Smooth muscle cell of the pulmonary artery (primary cell): Measurements from ENCODE around the gene SYT5. TPM values are rescaled to one million over a fixed set of nuclear protein-coding genes. Genes with fewer than 3 reads are reported as not detected.

Experiments used
- total RNA-seq: library from RNA; depleted of rRNA; stranded (reverse); fragments of >200 nt; gene quantifications from 2 replicates; pipeline ENCODE4 v1.2.3, GENCODE V29; 2014

The SYT5 gene
- total RNA-seq: 0.13 TPM in 1 of 2 replicates, not detected in the other

GRCh38 chr19:55179606-55180484 lies at the start of gene SYT5:
SYT5 (minus strand) TSS chr19:55180289; CDS start chr19:55179041, 1,248 bp downstream.

GRCh38 chr19:55228403-55229031 lies 48.4 kb upstream of the SYT5 start, which contains the start of gene TMEM86B:
TMEM86B (minus strand) TSS chr19:55228763; CDS start chr19:55228741, 22 bp downstream.

GRCh38 chr19:55208880-55209692 lies 29.0 kb upstream of the SYT5 start, which contains the start of gene PTPRH:
PTPRH (minus strand) TSS chr19:55209501; CDS start chr19:55209433, 68 bp downstream.

GRCh38 chr19:55166530-55167268 lies 13.4 kb downstream of the SYT5 start, which contains the start of gene DNAAF3:
DNAAF3 (minus strand) TSS chr19:55166613; CDS start chr19:55166413, 200 bp downstream.

GRCh38 chr19:55157064-55157908 lies 22.8 kb downstream of the SYT5 start, which contains the start of gene TNNI3:
TNNI3 (minus strand) TSS chr19:55157732; CDS start chr19:55157589, 143 bp downstream.

GRCh38 chr19:55149078-55150003 lies 30.7 kb downstream of the SYT5 start, which contains the start of gene TNNT1:
TNNT1 (minus strand) TSS chr19:55149206; CDS start chr19:55147157, 2,049 bp downstream.

Other genes starting within 250 kb of the SYT5 start
- not detected in 2 replicates for gene NLRP7, start 232.8 kb downstream of the SYT5 start, total RNA-seq
- 0.20 and 0.23 TPM in 2 replicates for gene NLRP2, start 213.9 kb downstream of the SYT5 start, total RNA-seq
- gene GP6, start 142.0 kb downstream of the SYT5 start, total RNA-seq: 0.13 TPM in 1 of 2 replicates, not detected in the other
- 9.5 and 20.0 TPM in 2 replicates for gene RDH13, start 117.1 kb downstream of the SYT5 start, total RNA-seq
- 0.07 and 0.96 TPM in 2 replicates for gene EPS8L1, start 104.4 kb downstream of the SYT5 start, total RNA-seq
- 34.5 and 56.5 TPM in 2 replicates for gene PPP1R12C, start 62.7 kb downstream of the SYT5 start, total RNA-seq
- 1.1 and 2.4 TPM in 2 replicates for gene TNNT1, start 31.1 kb downstream of the SYT5 start, total RNA-seq
- not detected in 2 replicates for gene TNNI3, start 22.6 kb downstream of the SYT5 start, total RNA-seq
- gene DNAAF3, start 13.7 kb downstream of the SYT5 start, total RNA-seq: 0.07 and 0.10 TPM in 2 replicates
- gene PTPRH, start 29.2 kb upstream of the SYT5 start, total RNA-seq: 1.9 and 5.7 TPM in 2 replicates
- gene TMEM86B, start 48.5 kb upstream of the SYT5 start, total RNA-seq: 2.3 and 2.8 TPM in 2 replicates
- 45.7 and 65.7 TPM in 2 replicates for gene PPP6R1, start 78.7 kb upstream of the SYT5 start, total RNA-seq
- 21.6 and 27.4 TPM in 2 replicates for gene HSPBP1, start 99.8 kb upstream of the SYT5 start, total RNA-seq
- gene BRSK1, start 103.7 kb upstream of the SYT5 start, total RNA-seq: 10.8 and 10.9 TPM in 2 replicates
- gene TMEM150B, start 145.1 kb upstream of the SYT5 start, total RNA-seq: not detected in 2 replicates
- gene KMT5C, start 159.6 kb upstream of the SYT5 start, total RNA-seq: 5.0 and 7.8 TPM in 2 replicates
- not detected in 2 replicates for gene COX6B2, start 174.4 kb upstream of the SYT5 start, total RNA-seq
- 0.10 TPM in 1 of 2 replicates, not detected in the other for gene GARIN5B, start 183.0 kb upstream of the SYT5 start, total RNA-seq
- 4.1 and 13.9 TPM in 2 replicates for gene IL11, start 190.2 kb upstream of the SYT5 start, total RNA-seq
- gene TMEM190, start 196.5 kb upstream of the SYT5 start, total RNA-seq: not detected in 2 replicates
- gene TMEM238, start 204.0 kb upstream of the SYT5 start, total RNA-seq: 0.23 and 0.39 TPM in 2 replicates
- gene RPL28, start 205.6 kb upstream of the SYT5 start, total RNA-seq: 184 and 218 TPM in 2 replicates
- gene UBE2S, start 227.5 kb upstream of the SYT5 start, total RNA-seq: 66.7 and 71.0 TPM in 2 replicates